NCI-H2107 (cell line): ENCODE measurements around the gene TAMM41.
"Not testable (repeated sequence)": the region's sequence is repeated elsewhere in the genome, so short reads cannot be mapped to it uniquely, and the experiment has no call there.

Experiments used
- DNase-seq: peaks from one replicate; lab custom pipeline; 2025; lab: John Stamatoyannopoulos, UW

The TAMM41 gene

GRCh38 chr3:11814663-11815062, 32.0 kb downstream of the TAMM41 start:
- no peak for DNase-seq

DNA sequence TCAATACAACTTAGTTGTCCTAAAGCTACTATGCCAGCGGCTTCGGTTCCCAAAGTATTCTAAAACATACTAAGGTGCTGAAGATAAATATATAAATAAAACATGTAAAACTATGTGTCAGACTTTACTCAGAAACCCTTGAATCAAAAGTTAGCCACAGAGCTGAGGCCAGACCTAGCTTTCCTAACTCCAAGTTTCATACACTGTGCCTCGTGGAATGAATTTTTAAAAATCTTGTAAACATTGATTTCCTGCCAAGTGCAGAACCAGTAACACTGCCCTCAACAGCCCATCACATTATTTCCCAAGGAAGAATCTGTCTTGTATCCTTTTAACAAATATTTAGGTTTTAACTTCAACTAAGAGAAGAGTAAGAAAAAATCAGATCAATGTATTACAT, 36.4 kb downstream of the TAMM41 start:
- no peak for DNase-seq

GRCh38 chr3:11808231-11808630, 38.5 kb downstream of the TAMM41 start:
- no peak for DNase-seq

GRCh38 chr3:11807686-11808085, 39.0 kb downstream of the TAMM41 start:
- DNase-seq, result no peak

DNA sequence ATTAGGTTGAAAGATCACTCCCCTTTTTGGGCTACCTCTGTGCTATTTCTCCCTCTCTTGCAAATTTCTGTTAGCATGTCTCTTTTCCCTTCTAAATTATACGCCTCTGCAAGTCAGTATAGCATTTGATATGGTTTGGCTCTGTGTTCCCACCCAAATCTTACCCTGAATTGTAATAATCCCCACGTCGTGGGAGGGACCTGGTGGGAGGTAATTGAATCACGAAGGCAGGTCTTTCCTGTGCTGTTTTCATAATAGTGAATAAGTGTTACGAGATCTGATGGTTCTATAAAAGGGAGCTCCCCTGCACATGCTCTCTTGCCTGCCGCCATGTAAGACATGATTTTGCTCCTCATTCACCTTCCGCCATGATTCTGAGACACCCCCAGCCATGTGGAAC, 41.0 kb downstream of the TAMM41 start:
- no peak for DNase-seq

- no peak for DNase-seq
These were observed 42.5 kb downstream of the TAMM41 start for GRCh38 chr3:11803977-11804892.

GRCh38 chr3:11799791-11800190, 46.9 kb downstream of the TAMM41 start:
- no peak for DNase-seq

- DNase-seq, result no peak
These were observed 51.8 kb downstream of the TAMM41 start for GRCh38 chr3:11794927-11795326.

GRCh38 chr3:11791339-11792200, 55.1 kb downstream of the TAMM41 start:
- DNase-seq, result no peak

DNA sequence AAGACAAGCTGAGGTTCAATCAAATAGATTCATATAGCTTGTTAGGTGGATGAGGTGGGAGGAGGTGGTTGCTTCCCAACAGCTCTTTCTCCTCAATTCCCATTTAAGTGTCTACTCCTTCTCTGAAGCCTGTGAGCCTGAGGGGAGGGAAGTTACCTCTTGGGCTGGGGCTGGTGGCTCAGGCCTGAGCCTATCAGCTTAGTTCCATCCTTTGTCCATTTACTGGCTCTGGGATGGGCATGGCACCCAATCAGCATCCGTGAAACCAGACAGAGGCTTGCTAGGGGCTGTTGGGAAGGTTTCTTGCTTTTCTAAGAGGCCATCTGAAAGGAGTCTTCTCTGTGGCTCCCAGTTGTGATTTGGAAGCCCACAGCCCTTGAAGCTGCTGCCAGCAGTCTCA, 57.3 kb downstream of the TAMM41 start:
- no peak for DNase-seq

DNA sequence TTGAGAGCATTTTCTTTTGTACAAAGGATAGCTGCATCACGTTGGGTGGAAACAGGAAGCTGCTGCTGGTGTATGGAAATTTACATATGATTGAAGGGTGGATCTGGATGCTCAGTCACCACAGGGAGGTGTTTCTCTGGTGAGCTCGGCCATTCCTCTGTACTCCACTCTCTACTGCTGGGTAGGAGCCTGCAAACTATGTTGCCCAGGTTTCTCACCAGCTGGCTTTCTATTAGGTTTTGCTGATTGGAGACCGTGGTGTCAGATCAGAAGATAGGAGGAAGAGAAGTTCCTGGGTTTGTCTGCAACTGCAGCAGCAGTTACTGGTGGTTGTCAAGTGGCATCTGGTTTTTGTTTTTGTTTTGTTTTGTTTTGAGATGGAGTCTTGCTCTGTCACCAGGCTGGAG, 61.7 kb downstream of the TAMM41 start:
- DNase-seq, result no peak

GRCh38 chr3:11780341-11780740, 66.3 kb downstream of the TAMM41 start:
- no peak for DNase-seq

DNA sequence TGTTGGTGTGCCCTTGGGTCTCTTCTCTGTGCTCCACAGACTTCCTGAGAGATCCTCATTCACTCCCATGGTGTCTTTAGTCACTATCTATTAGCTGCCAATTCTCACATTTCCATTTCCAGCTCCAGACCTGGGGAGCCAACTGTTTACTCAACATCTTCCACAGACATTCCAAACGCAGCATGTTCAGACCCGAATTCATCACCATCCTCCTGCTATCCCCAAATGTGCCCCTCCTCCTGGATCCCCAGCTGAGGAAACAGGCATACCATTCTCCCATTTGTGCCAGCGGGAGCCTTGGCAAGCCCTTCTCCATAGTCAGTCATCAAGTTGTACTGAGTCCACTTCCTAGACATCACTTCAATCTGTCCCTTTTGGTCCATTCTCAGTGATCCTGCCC, 67.1 kb downstream of the TAMM41 start:
- DNase-seq, result no peak

GRCh38 chr3:11778248-11778647, 68.4 kb downstream of the TAMM41 start:
- no peak for DNase-seq

GRCh38 chr3:11776346-11776745, 70.3 kb downstream of the TAMM41 start:
- no peak for DNase-seq

GRCh38 chr3:11775493-11775892, 71.2 kb downstream of the TAMM41 start:
- DNase-seq, result no peak

DNA sequence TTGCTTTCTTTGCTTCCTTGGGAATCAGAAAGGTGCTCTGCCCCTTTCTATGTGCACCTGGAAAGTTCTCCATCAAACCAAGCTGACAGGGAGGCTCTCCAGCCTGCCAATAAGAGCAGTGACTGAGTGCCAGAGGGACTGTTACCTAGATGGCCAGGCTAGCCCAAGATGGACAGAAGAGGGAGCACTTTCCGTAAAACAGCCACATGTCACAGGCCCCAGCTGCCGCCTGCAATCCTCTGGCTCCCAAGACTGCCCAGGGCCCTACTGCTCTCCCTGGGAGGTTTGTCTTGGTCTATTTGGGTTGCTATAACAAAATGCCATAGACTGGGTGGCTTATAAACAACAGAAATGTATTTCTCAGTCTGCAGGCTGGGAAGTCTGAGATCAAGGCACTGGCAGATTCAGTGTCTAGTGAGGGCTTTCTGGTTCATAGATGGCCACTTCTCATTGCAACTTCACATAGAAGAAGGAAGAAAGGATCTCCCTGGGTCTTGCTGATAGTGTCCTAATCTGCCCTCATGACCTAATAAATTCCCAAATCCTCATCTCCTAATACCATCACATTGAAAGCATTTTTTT, 72.3 kb downstream of the TAMM41 start:
- no peak for DNase-seq

- DNase-seq, result not testable (repeated sequence)
These were observed 74.8 kb downstream of the TAMM41 start for GRCh38 chr3:11771931-11772330.

- DNase-seq, result peak; percentile 63
These were observed 76.0 kb downstream of the TAMM41 start for GRCh38 chr3:11770477-11771391.

- DNase-seq, result no peak
These were observed 76.8 kb downstream of the TAMM41 start for GRCh38 chr3:11769704-11770476.

DNA sequence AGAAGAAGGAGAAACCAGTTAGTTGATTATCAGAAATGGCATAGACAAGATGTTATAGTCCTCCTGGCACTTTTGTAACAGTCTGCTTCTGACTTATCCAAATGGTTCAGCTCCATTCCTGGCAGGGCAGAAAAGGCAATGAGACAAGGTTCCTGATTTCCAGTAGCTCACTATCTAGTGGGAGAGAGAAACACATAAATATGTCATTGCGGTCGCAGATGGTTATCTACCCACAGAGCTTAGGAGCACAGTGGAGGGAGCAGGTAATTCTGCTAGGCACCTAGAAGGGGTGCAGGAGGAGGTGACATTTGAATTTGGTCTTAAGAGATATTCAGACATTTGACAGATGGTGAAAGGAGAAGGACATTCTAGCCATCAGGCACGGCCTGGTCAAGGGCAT, 78.1 kb downstream of the TAMM41 start:
- DNase-seq, result no peak
